Thyroid gland (tissue), 4 donors: ENCODE results near the gene RGS8. TPM values are rescaled to one million over a fixed set of nuclear protein-coding genes. Genes with fewer than 3 reads are reported as not detected.

ENCODE experiments used
- DNase-seq, 2 donors: peaks; one replicate each; pipeline ENCODE4 v3.0.0-alpha.2; 2019
- H3K27ac ChIP-seq, 3 donors: fragments of 200-600 bp; sonication (generic); 1 replicate in 2 of 3; 2 replicates in 1 of 3; pipeline ENCODE4 v1.5.1; 2016 to 2019; ENCODE audit warnings: mild to moderate bottlenecking in 1 of 3, moderate library complexity in 1 of 3
- H3K27me3 ChIP-seq: fragments of 200-600 bp; sonication (generic); one replicate; pipeline ENCODE4 v1.5.1; 2019
- H3K36me3 ChIP-seq, 2 donors: fragments of 200-600 bp; sonication (generic); one replicate each; pipeline ENCODE4 v1.5.1; 2016 to 2019
- H3K4me1 ChIP-seq, 2 donors: fragments of 200-600 bp; sonication (generic); one replicate each; pipeline ENCODE4 v1.5.1; 2017 to 2019
- H3K4me3 ChIP-seq, 3 donors: fragments of 200-600 bp; sonication (generic); replicated peaks in 1 of 3; 1 replicate in 2 of 3; 2 replicates in 1 of 3; pipeline ENCODE4 v1.5.1; 2016; ENCODE audit warnings: mild to moderate bottlenecking in 1 of 3
- H3K9me3 ChIP-seq: fragments of 200-600 bp; sonication (generic); one replicate; pipeline ENCODE4 v1.5.1; 2017
- CTCF ChIP-seq, 6 experiments: fragments of 200-600 bp in 3 of 6; fragments of 450-650 bp in 3 of 6; sonication (generic) in 3 of 6; IDR thresholded peaks; one replicate each; pipeline ENCODE4 v1.5.1; 2016 to 2019; ENCODE audit warnings: antibody characterized with exemption in 6 of 6, mild to moderate bottlenecking in 2 of 6, inconsistent platforms in 1 of 6, moderate library complexity in 1 of 6
- POLR2A ChIP-seq, 2 donors: fragments of 450-650 bp; IDR thresholded peaks; one replicate each; pipeline ENCODE4 v1.6.1; 2017; ENCODE audit warnings: antibody characterized with exemption in 2 of 2, mild to moderate bottlenecking in 2 of 2, moderate library complexity in 1 of 2
- WGBS, 2 donors: methylation state at CpG; one replicate each; pipeline ENCODE4 v1.1.5; 2017; 5-methylcytosine and 5-hydroxymethylcytosine counted together
- intact Hi-C: fragments of 100-400 bp; cut with DNase I; formaldehyde crosslinking; loops from one replicate; pipeline ENCODE4 v1.15.1; 2023
- total RNA-seq, 4 donors: library from RNA; depleted of rRNA; stranded (reverse); fragments of >200 nt; gene quantifications; one replicate each; pipeline ENCODE4 v1.2.3, GENCODE V29; 2016

RGS8 gene
- total RNA-seq, 4 donors from 2014 or later, result 2.4 to 5.9 (median 5.0) TPM

GRCh38 chr1:182724215-182724614, 39.8 kb upstream of the RGS8 start:
- Histone ChIP-seq H3K9me3 (no peaks in the 10 kb centered on the region), H3K4me3 (no peak overlapping the region), H3K27me3 (no peaks in the 10 kb centered on the region), H3K4me1 (no peaks in the 10 kb centered on the region), H3K36me3 (no peaks in the 10 kb centered on the region), H3K27ac (no peak overlapping the region)
- intact Hi-C loops, result no loop called here
- no peak for DNase-seq
- 79 to 81% methylated on average over 2 of the region's 2 CpGs for WGBS, 2 donors
- TF ChIP-seq CTCF (IDR thresholded peaks at IDR 0.05) (no peak), POLR2A (IDR thresholded peaks at IDR 0.05) (no peak)

GRCh38 chr1:182723200-182723599, 38.8 kb upstream of the RGS8 start:
- H3K27ac ChIP-seq, result no peak overlapping the region
- no peaks in the 10 kb centered on the region for H3K36me3 ChIP-seq
- intact Hi-C loops, result no loop called here
- H3K27me3 ChIP-seq, result no peaks in the 10 kb centered on the region
- no peak overlapping the region for H3K4me3 ChIP-seq
- 78 to 88% methylated on average over 2 of the region's 2 CpGs for WGBS, 2 donors
- DNase-seq, result no peak
- no peaks in the 10 kb centered on the region for H3K9me3 ChIP-seq
- H3K4me1 ChIP-seq, result no peaks in the 10 kb centered on the region
- TF ChIP-seq CTCF (IDR thresholded peaks at IDR 0.05) (no peak), POLR2A (IDR thresholded peaks at IDR 0.05) (no peak)

- Histone ChIP-seq H3K9me3 (no peaks in the 10 kb centered on the region), H3K4me3 (no peak overlapping the region), H3K36me3 (no peaks in the 10 kb centered on the region), H3K27ac (no peak overlapping the region), H3K27me3 (no peaks in the 10 kb centered on the region), H3K4me1 (no peaks in the 10 kb centered on the region)
- 88 to 90% methylated on average over 1 of the region's 1 CpG for WGBS, 2 donors
- TF ChIP-seq CTCF (IDR thresholded peaks at IDR 0.05) (no peak), POLR2A (IDR thresholded peaks at IDR 0.05) (no peak)
- no peak for DNase-seq
- intact Hi-C loops, result no loop called here
These were observed 37.1 kb upstream of the RGS8 start for GRCh38 chr1:182721525-182721924.

- intact Hi-C loops, result no loop called here
- no peaks in the 10 kb centered on the region for H3K36me3 ChIP-seq
- H3K4me3 ChIP-seq, result no peak overlapping the region
- DNase-seq, result no peak
- WGBS, 2 donors, result 81 to 89% methylated on average over 2 of the region's 2 CpGs
- no peaks in the 10 kb centered on the region for H3K27me3 ChIP-seq
- H3K27ac ChIP-seq, result no peak overlapping the region
- H3K4me1 ChIP-seq, result no peaks in the 10 kb centered on the region
- no peaks in the 10 kb centered on the region for H3K9me3 ChIP-seq
- TF ChIP-seq POLR2A (IDR thresholded peaks at IDR 0.05) (no peak), CTCF (IDR thresholded peaks at IDR 0.05) (no peak)
These were observed 36.1 kb upstream of the RGS8 start for GRCh38 chr1:182720463-182720862.

GRCh38 chr1:182719553-182719952, 35.2 kb upstream of the RGS8 start:
- 95 to 97% methylated on average over 4 of the region's 4 CpGs for WGBS, 2 donors
- Histone ChIP-seq H3K9me3 (no peaks in the 10 kb centered on the region), H3K4me1 (no peaks in the 10 kb centered on the region), H3K27ac (no peak overlapping the region), H3K36me3 (no peaks in the 10 kb centered on the region), H3K27me3 (no peaks in the 10 kb centered on the region), H3K4me3 (no peak overlapping the region)
- intact Hi-C loops, result no loop called here
- TF ChIP-seq POLR2A (IDR thresholded peaks at IDR 0.05), result no peak
- no peak for DNase-seq

- H3K36me3 ChIP-seq, result no peaks in the 10 kb centered on the region
- TF ChIP-seq POLR2A (IDR thresholded peaks at IDR 0.05) (no peak), CTCF (IDR thresholded peaks at IDR 0.05) (no peak)
- intact Hi-C loops, result no loop called here
- WGBS, 2 donors, result 84 to 97% methylated on average over 2 of the region's 2 CpGs
- H3K9me3 ChIP-seq, result no peaks in the 10 kb centered on the region
- no peak for DNase-seq
- H3K4me3 ChIP-seq, result no peak overlapping the region
- H3K27me3 ChIP-seq, result no peaks in the 10 kb centered on the region
- H3K4me1 ChIP-seq, result no peaks in the 10 kb centered on the region
- no peak overlapping the region for H3K27ac ChIP-seq
These were observed 33.9 kb upstream of the RGS8 start for GRCh38 chr1:182718311-182718710.
